HL-60 (cell line): Measurements from ENCODE around the gene SPOCK2.

ENCODE experiments used
- DNase-seq, 2 experiments: peaks; one replicate each; pipeline ENCODE4 v3.0.0-alpha.2; 2010 to 2020; ENCODE audit warnings: low read depth in 1 of 2, low spot score in 1 of 2
- H3K27ac ChIP-seq: fragments of 250-450 bp; sonication (Bioruptor Pico); replicated peaks from 2 replicates; pipeline ENCODE4 v1.5.1; 2020; ENCODE audit warnings: mild to moderate bottlenecking, moderate library complexity
- H3K27me3 ChIP-seq: fragments of 250-450 bp; sonication (Bioruptor Pico); 2 replicates; pipeline ENCODE4 v1.5.1; 2021; ENCODE audit warnings: mild to moderate bottlenecking, moderate library complexity; ENCODE audit not compliant: insufficient read depth, poor library complexity, severe bottlenecking
- H3K4me3 ChIP-seq: replicated peaks from 2 replicates; pipeline ENCODE4 v1.5.1; 2011; ENCODE audit warnings: mild to moderate bottlenecking, control low read depth, low read length; ENCODE audit not compliant: insufficient read depth
- CTCF ChIP-seq: IDR thresholded peaks from one replicate; pipeline ENCODE4 v1.5.1; 2011; ENCODE audit warnings: low read length, control low read depth, inconsistent platforms; ENCODE audit not compliant: insufficient read depth
- GABPA ChIP-seq: IDR thresholded peaks from 2 replicates; pipeline ENCODE4 v1.6.1; 2012; ENCODE audit warnings: low read depth
- POLR2AphosphoS5 ChIP-seq: IDR thresholded peaks from 2 replicates; pipeline ENCODE4 v1.6.1; 2012; ENCODE audit warnings: low read depth
- REST ChIP-seq: IDR thresholded peaks from 2 replicates; pipeline ENCODE4 v1.6.1; 2012; ENCODE audit warnings: low read depth; ENCODE audit not compliant: insufficient replicate concordance
- SPI1 ChIP-seq: IDR thresholded peaks from 2 replicates; pipeline ENCODE4 v1.6.1; 2012; ENCODE audit warnings: low read depth, mild to moderate bottlenecking, borderline replicate concordance

SPOCK2 gene

GRCh38 chr10:72022228-72022627, 66.1 kb downstream of the SPOCK2 start:
- Histone ChIP-seq H3K27ac (no peak overlapping the region), H3K27me3 (no peaks in the 10 kb centered on the region), H3K4me3 (no peak overlapping the region)
- TF ChIP-seq SPI1 (no peak), GABPA (no peak), POLR2AphosphoS5 (no peak)
- no peak for DNase-seq

- no peak overlapping the region for H3K4me3 ChIP-seq
- H3K27ac ChIP-seq: no peak overlapping the region
- peak in 1 of 2 experiments; percentile 8 for DNase-seq
- H3K27me3 ChIP-seq: no peaks in the 10 kb centered on the region
- TF ChIP-seq REST (no peak), SPI1 (no peak), GABPA (no peak), CTCF (no peak), POLR2AphosphoS5 (no peak)
Observed at GRCh38 chr10:72020914-72021809, 67.2 kb downstream of the SPOCK2 start.

GRCh38 chr10:72019085-72019876, 69.1 kb downstream of the SPOCK2 start:
- no peak overlapping the region for H3K27ac ChIP-seq
- H3K4me3 ChIP-seq: no peak overlapping the region
- no peaks in the 10 kb centered on the region for H3K27me3 ChIP-seq
- DNase-seq: no peak
- no peak for TF ChIP-seq GABPA
- no peak for TF ChIP-seq SPI1
- no peak for TF ChIP-seq CTCF
- TF ChIP-seq REST: no peak

- H3K4me3 ChIP-seq: no peak overlapping the region
- TF ChIP-seq GABPA (no peak), SPI1 (no peak), REST (no peak), CTCF (no peak), POLR2AphosphoS5 (no peak)
- H3K27ac ChIP-seq: no peak overlapping the region
- no peak for DNase-seq
- no peaks in the 10 kb centered on the region for H3K27me3 ChIP-seq
Observed at GRCh38 chr10:72016608-72017300, 71.6 kb downstream of the SPOCK2 start.
